Stimulated activated naive CD8-positive, alpha-beta T cell treated with anti-CD3 and anti-CD28 coated beads, Interleukin-15, Interleukin-2, amounts not matched to agents 100 ng/mL and 50 ng/mL, for 24 hours (primary cell): ENCODE data around the gene UPP1.

ENCODE experiments used
- H3K27ac Mint-ChIP-seq: one replicate; pipeline ENCODE4 v1.8.0; 2021; ENCODE audit warnings: mild to moderate bottlenecking, mixed read lengths
- H3K27me3 Mint-ChIP-seq: one replicate; pipeline ENCODE4 v1.8.0; 2021; ENCODE audit warnings: mixed read lengths
- H3K36me3 Mint-ChIP-seq: one replicate; pipeline ENCODE4 v1.8.0; 2021; ENCODE audit warnings: low read depth, mixed read lengths
- H3K4me1 Mint-ChIP-seq: one replicate; pipeline ENCODE4 v1.8.0; 2021; ENCODE audit warnings: low read depth, mixed read lengths
- H3K4me3 Mint-ChIP-seq: one replicate; pipeline ENCODE4 v1.8.0; 2021; ENCODE audit warnings: mild to moderate bottlenecking, mixed read lengths
- H3K9me3 Mint-ChIP-seq: one replicate; pipeline ENCODE4 v1.8.0; 2021; ENCODE audit warnings: mixed read lengths

The UPP1 gene

DNA sequence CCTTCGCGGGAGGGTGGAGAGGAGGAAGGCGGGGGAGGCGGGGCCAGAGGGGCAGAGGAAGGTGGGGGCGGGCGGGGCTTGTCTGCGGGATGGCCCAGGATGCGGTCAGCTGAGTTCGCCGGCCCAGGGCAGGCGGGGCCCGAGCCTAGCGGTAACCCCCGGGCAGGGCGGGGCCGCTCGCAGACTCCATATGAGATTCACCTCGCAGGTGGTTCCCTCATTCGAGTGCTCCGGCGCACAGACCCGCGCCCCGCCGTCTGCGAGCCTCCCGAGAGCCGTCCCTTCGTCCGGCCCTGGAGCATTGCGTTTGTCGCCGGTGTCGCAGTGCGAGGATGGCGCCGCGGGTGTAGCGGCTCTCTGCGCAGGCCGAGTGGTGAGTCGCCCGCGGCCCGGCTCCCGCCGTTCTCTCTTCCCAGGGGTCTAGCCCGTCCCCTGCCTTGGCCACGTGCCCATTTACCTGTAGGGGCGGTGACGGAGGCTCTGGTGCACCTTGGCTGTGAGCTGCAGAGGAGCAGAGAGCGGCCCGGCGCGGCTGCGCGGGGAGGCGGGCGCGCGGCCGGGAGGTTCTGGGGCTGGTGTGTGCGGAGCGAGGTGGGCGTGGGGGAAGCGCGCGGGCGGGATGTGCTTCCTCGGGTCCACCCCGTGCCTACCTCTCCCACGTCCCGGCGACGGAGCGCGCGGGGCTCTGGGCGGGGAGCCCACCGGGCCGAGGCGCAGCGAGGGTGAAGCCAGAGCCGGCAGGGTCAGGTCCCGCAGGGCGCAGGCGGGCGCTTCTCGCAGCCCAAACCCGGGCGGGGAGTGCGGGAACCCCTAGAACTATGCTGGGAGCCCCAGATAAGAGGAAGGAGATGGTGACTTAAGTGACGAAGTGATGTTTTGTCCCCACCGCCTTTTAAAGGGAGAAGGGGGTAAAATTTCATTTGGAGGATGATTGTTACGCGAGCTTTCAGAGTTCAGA is at the start of gene UPP1:
Gene UPP1, plus strand, starts transcription at position 220 of the 958 bp plus-strand sequence. CDS start 5,519 bp downstream, outside the sequence.
- Mint-ChIP-seq H3K27me3 (no peaks in the 10 kb centered on the region), H3K27ac (peak within 1 kb of the TSS; percentile 94), H3K36me3 (peaks cover 43% of the 10 kb centered on the region), H3K4me3 (peak within 1 kb of the TSS; percentile 85), H3K9me3 (no peaks in the 10 kb centered on the region), H3K4me1 (peaks cover 80% of the 10 kb centered on the region)

DNA sequence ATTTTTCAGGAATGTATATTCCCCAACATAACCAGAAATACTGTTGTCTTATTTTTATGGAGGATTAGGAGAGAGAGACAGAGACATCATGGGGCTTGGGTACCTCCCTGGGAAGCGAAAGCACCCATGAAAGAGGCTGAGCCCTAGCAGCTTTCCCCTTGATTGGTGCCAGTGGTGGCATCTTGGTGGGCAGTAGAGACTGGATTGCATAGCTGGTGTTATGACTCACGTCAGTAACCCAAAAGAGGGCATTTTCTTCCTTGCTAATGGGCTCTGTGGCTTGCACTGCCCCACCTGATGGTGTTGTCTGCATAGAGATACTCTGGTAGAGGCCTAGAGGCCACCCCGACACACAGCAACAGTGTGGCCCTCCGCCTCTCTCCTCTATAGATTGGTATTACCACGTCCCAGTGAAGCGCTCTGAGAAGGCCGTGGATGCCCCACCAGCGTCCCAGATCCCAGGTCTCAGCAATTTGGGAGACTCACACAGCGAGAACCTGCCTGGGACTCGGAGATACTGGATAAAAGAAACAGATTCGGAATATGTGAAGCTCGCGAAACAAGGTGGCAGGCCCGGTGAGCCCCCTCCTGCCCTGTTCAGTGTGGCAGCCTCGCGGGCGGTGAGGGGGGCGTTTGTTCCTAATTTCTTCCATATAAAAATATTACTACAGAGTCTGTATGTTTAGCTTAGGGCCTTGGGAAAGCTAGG is 48.0 kb upstream of the UPP1 start:
- Mint-ChIP-seq H3K9me3 (no peaks in the 10 kb centered on the region), H3K36me3 (no peaks in the 10 kb centered on the region), H3K27ac (peak overlapping the region; percentile 56), H3K27me3 (peaks cover 27% of the 10 kb centered on the region), H3K4me3 (no peak overlapping the region), H3K4me1 (peaks cover 53% of the 10 kb centered on the region)

DNA sequence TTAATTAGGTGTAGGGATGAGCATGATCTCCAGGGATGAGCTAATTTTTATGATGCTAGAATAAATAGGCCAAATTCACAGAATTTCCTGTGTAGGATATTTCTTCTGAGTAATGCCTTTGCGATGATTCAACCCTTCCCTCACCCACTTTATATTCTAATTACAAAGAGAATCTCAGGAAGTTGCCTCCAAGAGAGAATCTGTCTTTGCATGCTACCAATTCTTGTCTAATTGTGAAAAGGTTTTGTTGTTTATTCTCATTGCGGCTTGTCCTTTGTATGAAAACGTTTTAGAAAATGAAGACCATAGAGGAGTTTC is 47.5 kb upstream of the UPP1 start:
- Mint-ChIP-seq H3K4me3 (peak overlapping the region; percentile 42), H3K36me3 (no peaks in the 10 kb centered on the region), H3K27me3 (peaks cover 22% of the 10 kb centered on the region), H3K27ac (peak overlapping the region; percentile 56), H3K9me3 (no peaks in the 10 kb centered on the region), H3K4me1 (peaks cover 54% of the 10 kb centered on the region)

DNA sequence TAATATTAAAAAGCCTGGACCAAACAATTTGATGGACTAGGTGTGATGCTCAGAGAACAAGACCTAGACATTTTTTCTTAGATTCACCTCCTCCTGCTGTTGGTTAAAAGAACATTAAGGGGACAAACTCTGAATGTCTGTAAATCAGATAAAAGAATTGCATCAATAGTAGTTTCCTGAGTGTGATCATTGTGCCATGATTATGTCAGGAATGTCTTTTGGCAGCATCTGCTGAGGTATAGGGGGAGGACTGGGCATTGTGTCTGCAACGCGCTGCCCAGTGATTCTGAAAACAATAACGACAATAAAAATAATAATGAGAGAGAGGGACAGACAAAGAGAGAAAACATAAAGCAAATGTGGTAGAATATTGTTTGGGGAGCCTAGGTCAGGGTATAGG is 46.8 kb upstream of the UPP1 start:
- Mint-ChIP-seq H3K4me1 (peaks cover 52% of the 10 kb centered on the region), H3K27me3 (peaks cover 16% of the 10 kb centered on the region), H3K4me3 (no peak overlapping the region), H3K9me3 (no peaks in the 10 kb centered on the region), H3K36me3 (no peaks in the 10 kb centered on the region), H3K27ac (peak overlapping the region; percentile 56)

DNA sequence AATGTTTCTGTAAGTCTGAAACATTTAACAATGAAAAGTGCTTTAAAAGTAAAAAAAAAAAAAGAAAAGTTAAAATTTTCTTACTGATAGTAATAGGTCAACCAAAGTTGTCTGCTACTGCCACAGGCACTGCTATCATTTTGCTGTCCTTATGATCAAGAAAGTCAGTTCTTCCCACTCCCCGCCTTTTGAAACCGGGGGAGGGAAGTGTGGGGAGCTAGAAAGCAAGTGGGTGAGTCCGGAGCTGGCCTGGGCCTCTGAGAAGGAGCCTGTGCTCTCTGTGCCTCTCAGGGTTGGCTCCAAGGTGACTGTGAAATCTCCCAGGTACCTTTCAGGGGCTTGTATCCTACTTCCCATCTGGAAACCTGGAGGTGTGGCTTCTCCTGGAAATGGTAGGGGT is 46.4 kb upstream of the UPP1 start:
- Mint-ChIP-seq H3K36me3 (no peaks in the 10 kb centered on the region), H3K27me3 (peaks cover 13% of the 10 kb centered on the region)

DNA sequence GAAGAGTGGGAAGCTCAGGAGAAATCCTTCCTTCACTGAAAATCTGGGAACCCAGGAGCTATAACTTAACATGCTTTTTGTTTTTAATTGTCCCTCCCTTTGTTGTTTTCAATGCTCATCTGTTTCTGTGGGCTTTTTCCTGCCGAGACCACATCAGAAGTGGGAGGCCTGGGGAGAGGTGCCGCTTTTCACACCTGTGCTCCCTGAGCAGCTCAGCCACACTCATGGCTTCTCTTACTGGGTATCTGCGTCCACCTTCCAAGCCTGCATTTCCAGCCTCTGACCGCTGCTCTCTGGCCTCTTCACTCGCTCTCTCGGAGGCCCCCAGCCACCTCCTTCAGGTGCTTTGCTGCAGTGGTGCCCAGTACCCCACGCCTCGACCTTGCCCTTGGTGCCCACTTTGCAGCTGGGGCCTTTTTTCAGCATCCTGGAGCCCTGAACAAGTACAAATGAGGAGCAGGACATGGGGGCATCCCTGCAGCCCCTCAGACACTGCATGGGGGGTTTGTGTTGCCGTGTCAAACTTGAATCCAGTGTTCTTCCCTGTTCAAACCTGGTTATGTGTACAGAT is 43.8 kb upstream of the UPP1 start:
- Mint-ChIP-seq H3K27ac (no peak overlapping the region), H3K36me3 (no peaks in the 10 kb centered on the region), H3K9me3 (no peaks in the 10 kb centered on the region), H3K27me3 (no peaks in the 10 kb centered on the region), H3K4me1 (peaks cover 54% of the 10 kb centered on the region), H3K4me3 (no peak overlapping the region)

More for the DNA sequence above, 46.4 kb upstream of the UPP1 start:
- no peak overlapping the region for H3K4me3 Mint-ChIP-seq
- H3K9me3 Mint-ChIP-seq, result no peaks in the 10 kb centered on the region
- H3K4me1 Mint-ChIP-seq, result peaks cover 52% of the 10 kb centered on the region
- no peak overlapping the region for H3K27ac Mint-ChIP-seq

DNA sequence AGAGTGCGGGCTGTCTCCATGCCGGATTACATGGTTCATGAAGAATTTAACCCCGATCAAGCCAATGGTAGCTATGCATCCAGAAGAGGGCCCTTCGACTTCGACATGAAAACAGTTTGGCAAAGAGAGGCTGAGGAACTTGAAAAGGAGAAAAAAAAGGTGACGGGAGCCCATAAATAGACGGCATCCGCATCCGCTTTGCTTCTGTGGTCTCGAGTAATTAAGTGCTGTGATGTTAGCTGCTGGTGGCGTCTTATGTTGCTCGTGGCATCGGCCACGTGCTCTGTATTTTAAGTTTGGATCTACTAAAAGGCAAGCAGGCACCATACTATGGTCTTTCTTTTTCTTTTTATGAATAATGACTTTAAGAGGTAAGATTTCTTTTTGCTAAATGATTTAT is 42.6 kb upstream of the UPP1 start:
- H3K36me3 Mint-ChIP-seq, result no peaks in the 10 kb centered on the region
- no peaks in the 10 kb centered on the region for H3K27me3 Mint-ChIP-seq
- H3K27ac Mint-ChIP-seq, result peak overlapping the region; percentile 19
- H3K9me3 Mint-ChIP-seq, result no peaks in the 10 kb centered on the region
- peaks cover 42% of the 10 kb centered on the region for H3K4me1 Mint-ChIP-seq
- no peak overlapping the region for H3K4me3 Mint-ChIP-seq

DNA sequence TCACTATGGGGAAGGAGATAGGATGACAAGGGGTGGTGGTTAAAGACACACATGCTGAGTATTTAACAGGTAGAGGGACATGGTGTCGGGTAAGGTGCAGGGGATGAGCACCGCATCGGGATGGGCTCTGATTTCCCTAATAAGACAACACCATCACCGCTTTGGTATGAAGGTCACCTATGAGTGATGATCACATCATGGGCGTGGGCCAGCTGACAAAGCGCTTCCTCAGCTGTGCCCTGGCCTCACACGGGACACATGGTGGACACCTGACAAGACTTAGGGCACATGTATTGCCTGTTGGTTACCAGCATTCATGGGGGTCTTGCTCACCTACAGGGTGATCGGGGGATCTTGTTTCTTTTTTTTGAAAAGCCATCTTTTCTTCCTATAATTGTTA is 41.0 kb upstream of the UPP1 start:
- H3K27ac Mint-ChIP-seq, result no peak overlapping the region
- H3K4me1 Mint-ChIP-seq, result peaks cover 36% of the 10 kb centered on the region
- no peaks in the 10 kb centered on the region for H3K36me3 Mint-ChIP-seq
- H3K27me3 Mint-ChIP-seq, result no peaks in the 10 kb centered on the region
- H3K4me3 Mint-ChIP-seq, result no peak overlapping the region
- H3K9me3 Mint-ChIP-seq, result no peaks in the 10 kb centered on the region

DNA sequence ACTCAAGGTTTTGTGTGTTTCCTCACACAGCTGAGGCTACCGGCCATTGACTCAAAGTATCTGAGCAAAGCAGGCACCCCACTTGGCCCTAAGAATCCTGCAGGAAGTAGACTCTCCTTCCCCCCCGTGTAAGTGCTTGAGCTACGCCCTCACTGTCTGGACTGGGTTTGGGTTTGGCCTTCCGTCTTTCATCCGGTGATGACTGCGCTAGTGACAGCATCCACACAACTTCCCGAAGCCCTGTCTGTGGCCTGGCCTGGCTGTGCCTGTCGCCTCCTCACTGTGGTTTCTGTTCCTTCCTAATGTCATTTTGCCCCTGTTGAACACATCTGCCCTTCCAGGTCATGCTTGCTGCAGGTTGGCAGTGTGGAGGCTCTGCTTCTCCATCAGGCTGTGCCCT is 39.2 kb upstream of the UPP1 start:
- Mint-ChIP-seq H3K27ac (no peak overlapping the region), H3K9me3 (no peaks in the 10 kb centered on the region), H3K27me3 (no peaks in the 10 kb centered on the region), H3K36me3 (no peaks in the 10 kb centered on the region), H3K4me1 (peaks cover 34% of the 10 kb centered on the region), H3K4me3 (no peak overlapping the region)

DNA sequence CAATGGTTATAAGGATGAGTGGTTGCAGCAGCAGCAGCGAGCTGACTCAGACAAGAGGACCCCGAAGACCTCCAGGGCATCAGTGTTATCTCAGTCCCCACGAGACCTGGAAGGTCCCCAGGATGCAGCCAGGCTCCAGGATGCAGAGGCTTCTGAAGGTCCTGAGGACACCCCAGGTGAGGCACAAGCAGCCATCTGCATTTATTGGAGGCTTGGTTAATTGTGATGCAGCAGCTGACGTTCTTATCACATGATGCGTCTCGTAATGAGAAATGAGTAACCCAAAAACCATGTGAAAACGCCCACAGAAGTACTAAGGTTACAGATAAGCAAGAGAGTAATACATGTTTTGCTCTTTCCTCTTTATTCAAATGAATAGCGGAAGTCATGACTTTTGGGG is 36.3 kb upstream of the UPP1 start:
- H3K9me3 Mint-ChIP-seq, result peaks cover 2% of the 10 kb centered on the region
- peaks cover 7% of the 10 kb centered on the region for H3K36me3 Mint-ChIP-seq
- H3K4me3 Mint-ChIP-seq, result no peak overlapping the region
- peaks cover 16% of the 10 kb centered on the region for H3K4me1 Mint-ChIP-seq
- H3K27me3 Mint-ChIP-seq, result no peaks in the 10 kb centered on the region
- no peak overlapping the region for H3K27ac Mint-ChIP-seq

DNA sequence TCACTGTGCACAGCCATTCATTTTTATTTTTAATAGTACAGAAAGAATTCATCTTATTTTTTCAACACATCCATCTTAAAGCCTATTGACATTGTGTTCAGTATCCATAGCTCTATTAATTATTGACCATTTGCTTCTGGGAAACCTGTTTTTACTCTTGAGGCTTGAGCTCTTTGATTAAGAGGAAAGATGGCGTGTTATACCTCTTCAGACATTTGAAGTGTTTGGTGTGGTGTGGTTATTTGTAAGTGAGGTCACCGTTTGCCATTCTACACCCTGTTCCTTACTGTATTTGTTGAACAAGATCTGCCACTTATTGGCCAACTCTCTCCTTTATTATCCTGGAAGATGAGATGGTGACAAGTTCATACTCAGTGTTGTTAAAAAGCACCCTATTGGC is 35.3 kb upstream of the UPP1 start:
- Mint-ChIP-seq H3K27me3 (no peaks in the 10 kb centered on the region), H3K36me3 (peaks cover 7% of the 10 kb centered on the region)

DNA sequence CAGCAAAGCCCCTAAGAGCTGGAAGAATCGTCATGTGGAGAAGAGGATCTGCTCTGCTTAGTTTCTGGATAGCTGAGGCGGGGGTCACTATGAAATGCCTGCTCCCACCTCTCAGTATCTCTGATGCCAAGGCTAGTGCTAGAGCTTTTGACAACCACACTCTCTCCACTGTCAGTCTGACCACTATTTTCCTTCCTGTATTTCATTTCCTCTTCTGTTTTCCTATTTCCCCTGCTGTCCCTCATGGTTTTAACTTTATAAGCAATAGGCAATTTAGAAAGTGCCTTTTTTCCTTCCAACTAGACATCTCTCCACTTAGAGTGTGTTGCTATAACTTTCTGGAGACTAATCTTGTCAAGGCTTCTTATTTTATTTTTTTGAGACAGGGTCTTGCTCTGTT is 30.1 kb upstream of the UPP1 start:
- peaks cover 11% of the 10 kb centered on the region for H3K9me3 Mint-ChIP-seq
- no peaks in the 10 kb centered on the region for H3K27me3 Mint-ChIP-seq
- H3K36me3 Mint-ChIP-seq, result peaks cover 7% of the 10 kb centered on the region
- H3K4me1 Mint-ChIP-seq, result no peaks in the 10 kb centered on the region
- no peak overlapping the region for H3K27ac Mint-ChIP-seq
- H3K4me3 Mint-ChIP-seq, result no peak overlapping the region

More for the DNA sequence above, 35.3 kb upstream of the UPP1 start:
- Mint-ChIP-seq H3K4me3 (no peak overlapping the region), H3K4me1 (peaks cover 16% of the 10 kb centered on the region), H3K27ac (no peak overlapping the region), H3K9me3 (peaks cover 9% of the 10 kb centered on the region)

DNA sequence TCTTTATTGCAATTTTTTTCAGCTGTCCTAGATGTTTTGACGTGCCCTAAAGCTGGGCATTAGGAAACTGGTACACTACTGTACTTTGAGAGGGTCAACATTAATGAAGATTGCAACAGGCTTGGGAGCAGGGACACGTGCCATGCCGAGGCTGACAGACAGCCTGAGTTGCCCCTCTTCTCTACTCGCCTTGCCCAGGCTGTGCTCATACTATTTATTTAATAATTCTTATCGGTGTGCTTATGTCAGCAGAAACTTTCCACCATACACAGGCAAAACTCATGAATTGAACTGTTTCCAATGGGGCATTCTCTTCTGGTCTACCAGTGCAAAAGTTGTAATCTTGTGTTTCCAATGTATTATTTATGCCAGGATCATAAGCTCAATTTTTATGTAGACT is 29.4 kb upstream of the UPP1 start:
- Mint-ChIP-seq H3K27me3 (no peaks in the 10 kb centered on the region), H3K27ac (no peak overlapping the region), H3K4me3 (no peak overlapping the region), H3K36me3 (peaks cover 7% of the 10 kb centered on the region), H3K4me1 (no peaks in the 10 kb centered on the region), H3K9me3 (peaks cover 12% of the 10 kb centered on the region)

DNA sequence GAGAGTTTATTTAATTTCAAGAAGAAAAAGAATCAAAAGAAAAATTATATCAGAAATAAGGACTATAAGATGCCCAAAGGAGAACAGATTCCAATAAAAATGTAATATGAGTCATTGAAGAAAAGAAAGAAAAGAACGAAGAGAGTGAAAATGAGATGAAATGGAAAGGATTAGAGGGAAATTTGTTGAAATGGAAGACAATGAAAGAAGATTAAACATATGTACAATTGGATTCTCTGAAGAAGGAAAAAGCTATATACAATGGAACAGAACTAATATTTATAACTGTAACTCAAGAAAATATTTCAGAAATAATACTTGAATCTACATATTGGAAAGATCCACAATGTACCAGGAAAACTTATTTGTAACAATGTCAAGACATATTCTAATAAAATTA is 25.1 kb upstream of the UPP1 start:
- Mint-ChIP-seq H3K36me3 (no peaks in the 10 kb centered on the region), H3K27ac (no peak overlapping the region), H3K4me1 (no peaks in the 10 kb centered on the region), H3K4me3 (no peak overlapping the region), H3K9me3 (peaks cover 4% of the 10 kb centered on the region), H3K27me3 (no peaks in the 10 kb centered on the region)

DNA sequence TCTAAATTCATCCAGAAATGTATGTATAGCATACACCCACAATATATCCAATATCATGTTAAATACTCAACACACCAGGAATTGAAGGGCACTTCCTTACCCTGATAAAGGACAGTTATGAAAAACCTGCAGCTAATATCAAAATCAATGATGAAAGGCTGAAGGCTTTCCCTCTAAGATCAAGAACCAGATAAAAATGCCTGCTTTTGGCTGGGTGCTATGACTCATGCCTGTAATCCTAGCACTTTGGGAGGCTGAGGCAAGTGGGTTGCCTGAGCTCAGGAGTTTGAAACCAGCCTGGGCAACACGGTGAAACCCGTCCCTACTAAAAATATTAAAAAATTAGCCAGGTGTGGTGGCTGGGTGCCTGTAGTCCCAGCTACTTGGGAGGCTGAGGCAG is 21.6 kb upstream of the UPP1 start:
- H3K27ac Mint-ChIP-seq, result no peak overlapping the region
- H3K4me1 Mint-ChIP-seq, result no peaks in the 10 kb centered on the region
- H3K9me3 Mint-ChIP-seq, result peaks cover 7% of the 10 kb centered on the region
- peaks cover 4% of the 10 kb centered on the region for H3K36me3 Mint-ChIP-seq
- H3K4me3 Mint-ChIP-seq, result no peak overlapping the region
- H3K27me3 Mint-ChIP-seq, result no peaks in the 10 kb centered on the region
